Testis (tissue), 3 donors: ENCODE data around the gene AOX1. TPM values are rescaled to one million over a fixed set of nuclear protein-coding genes. Genes with fewer than 3 reads are reported as not detected.
"Not testable (repeated sequence)": the region's sequence is repeated elsewhere in the genome, so short reads cannot be mapped to it uniquely, and the experiment has no call there.

Source experiments
- DNase-seq: peaks from one replicate; pipeline ENCODE4 v3.0.0-alpha.2; 2019
- H3K27ac ChIP-seq, 2 donors: fragments of 200-600 bp; sonication (generic); one replicate each; pipeline ENCODE4 v1.5.1; 2019
- H3K27me3 ChIP-seq: fragments of 200-600 bp; sonication (generic); one replicate; pipeline ENCODE4 v1.5.1; 2019
- H3K36me3 ChIP-seq: fragments of 200-600 bp; sonication (generic); one replicate; pipeline ENCODE4 v1.5.1; 2017; ENCODE audit warnings: low read depth; ENCODE audit errors: missing control alignments
- H3K4me1 ChIP-seq: fragments of 200-600 bp; sonication (generic); one replicate; pipeline ENCODE4 v1.5.1; 2019
- H3K4me3 ChIP-seq, 2 donors: fragments of 200-600 bp; sonication (generic); one replicate each; pipeline ENCODE4 v1.5.1; 2017 to 2019
- H3K9me3 ChIP-seq: fragments of 200-600 bp; sonication (generic); one replicate; pipeline ENCODE4 v1.5.1; 2017
- POLR2A ChIP-seq: fragments of 450-650 bp; IDR thresholded peaks from one replicate; pipeline ENCODE4 v1.6.1; 2017; ENCODE audit warnings: antibody characterized with exemption, mild to moderate bottlenecking, moderate library complexity
- WGBS, 2 donors: methylation state at CpG; one replicate each; pipeline ENCODE4 v1.1.5; 2018; 5-methylcytosine and 5-hydroxymethylcytosine counted together
- intact Hi-C: fragments of 100-400 bp; cut with DNase I; formaldehyde crosslinking; loops from one replicate; pipeline ENCODE4 v1.15.1; 2023; ENCODE audit warnings: low total_unique reads
- polyA plus RNA-seq: library from polyadenylated mRNA; stranded (reverse); fragments of 350-450 nt; fragmentation: Illumina TruSeq; extraction: RNeasy Lipid Tissue Mini Kit (QIAGEN cat#74804); gene quantifications from one replicate; pipeline ENCODE4 v1.2.3, GENCODE V29; 2014; ENCODE audit warnings: low read depth, low replicate concordance; ENCODE audit not compliant: insufficient read depth
- total RNA-seq, 2 donors: library from RNA; depleted of rRNA; stranded (reverse); fragments of >200 nt; gene quantifications; one replicate each; pipeline ENCODE4 v1.2.3, GENCODE V29; 2016
- TF ChIP-seq, protein P1 (sequence below), 3 experiments: fragments of 450-650 bp in 2 of 3; fragments of 200-600 bp in 1 of 3; sonication (generic) in 1 of 3; IDR thresholded peaks; one replicate each; pipeline ENCODE4 v1.5.1; 2016 to 2019; ENCODE audit warnings: antibody characterized with exemption in 3 of 3, mild to moderate bottlenecking in 2 of 3, moderate library complexity in 1 of 3

Gene AOX1
- total and polyA plus RNA-seq, 3 donors from 2014 or later, result 28.7 to 34.1 (median 29.4) TPM

DNA sequence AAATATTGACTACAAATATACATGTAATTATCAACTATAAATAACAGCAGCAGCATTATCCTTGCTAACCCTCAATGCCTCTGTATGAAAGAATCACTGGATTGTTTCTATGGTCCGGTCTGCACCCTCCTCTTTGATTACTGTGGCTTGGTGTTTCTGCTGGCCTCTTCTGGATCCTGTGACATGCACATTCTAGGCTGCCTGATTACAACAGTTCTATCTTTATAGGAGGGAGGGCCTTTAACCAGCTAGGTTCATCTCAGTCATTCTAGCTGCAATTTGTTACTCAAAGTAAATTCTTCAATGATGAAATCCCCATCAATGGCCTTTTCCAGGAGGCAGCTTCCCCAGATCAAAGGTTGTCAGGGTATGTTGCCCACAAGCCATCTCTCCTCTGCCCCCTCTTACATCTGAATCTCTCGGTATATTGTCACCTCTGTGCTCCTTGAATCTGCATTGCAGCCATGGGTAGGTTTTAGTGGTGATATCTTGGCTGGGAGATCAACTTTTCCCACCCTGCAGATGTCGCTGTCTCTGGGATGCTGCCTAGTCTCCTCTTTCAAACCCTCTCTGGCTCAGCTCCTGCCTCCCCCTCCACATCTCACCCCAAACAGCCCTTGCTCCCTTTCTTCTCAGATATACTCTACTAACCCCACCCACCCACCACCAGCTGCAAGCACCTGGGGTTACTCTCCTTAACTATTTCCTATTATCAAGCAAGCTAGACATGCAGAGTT lies 119.7 kb downstream of the AOX1 start:
- H3K4me1 ChIP-seq, result no peaks in the 10 kb centered on the region
- DNase-seq, result no peak
- H3K27me3 ChIP-seq, result no peaks in the 10 kb centered on the region
- no peaks in the 10 kb centered on the region for H3K36me3 ChIP-seq
- no peaks in the 10 kb centered on the region for H3K9me3 ChIP-seq
- TF ChIP-seq, protein P1, sequence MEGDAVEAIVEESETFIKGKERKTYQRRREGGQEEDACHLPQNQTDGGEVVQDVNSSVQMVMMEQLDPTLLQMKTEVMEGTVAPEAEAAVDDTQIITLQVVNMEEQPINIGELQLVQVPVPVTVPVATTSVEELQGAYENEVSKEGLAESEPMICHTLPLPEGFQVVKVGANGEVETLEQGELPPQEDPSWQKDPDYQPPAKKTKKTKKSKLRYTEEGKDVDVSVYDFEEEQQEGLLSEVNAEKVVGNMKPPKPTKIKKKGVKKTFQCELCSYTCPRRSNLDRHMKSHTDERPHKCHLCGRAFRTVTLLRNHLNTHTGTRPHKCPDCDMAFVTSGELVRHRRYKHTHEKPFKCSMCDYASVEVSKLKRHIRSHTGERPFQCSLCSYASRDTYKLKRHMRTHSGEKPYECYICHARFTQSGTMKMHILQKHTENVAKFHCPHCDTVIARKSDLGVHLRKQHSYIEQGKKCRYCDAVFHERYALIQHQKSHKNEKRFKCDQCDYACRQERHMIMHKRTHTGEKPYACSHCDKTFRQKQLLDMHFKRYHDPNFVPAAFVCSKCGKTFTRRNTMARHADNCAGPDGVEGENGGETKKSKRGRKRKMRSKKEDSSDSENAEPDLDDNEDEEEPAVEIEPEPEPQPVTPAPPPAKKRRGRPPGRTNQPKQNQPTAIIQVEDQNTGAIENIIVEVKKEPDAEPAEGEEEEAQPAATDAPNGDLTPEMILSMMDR (IDR thresholded peaks at IDR 0.05), result no peak
- no peak for TF ChIP-seq POLR2A
- no peak overlapping the region for H3K27ac ChIP-seq
- no peak overlapping the region for H3K4me3 ChIP-seq
- intact Hi-C loops, result no loop called here
- 55 to 57% methylated on average over 3 of the region's 3 CpGs for WGBS, 2 donors

DNA sequence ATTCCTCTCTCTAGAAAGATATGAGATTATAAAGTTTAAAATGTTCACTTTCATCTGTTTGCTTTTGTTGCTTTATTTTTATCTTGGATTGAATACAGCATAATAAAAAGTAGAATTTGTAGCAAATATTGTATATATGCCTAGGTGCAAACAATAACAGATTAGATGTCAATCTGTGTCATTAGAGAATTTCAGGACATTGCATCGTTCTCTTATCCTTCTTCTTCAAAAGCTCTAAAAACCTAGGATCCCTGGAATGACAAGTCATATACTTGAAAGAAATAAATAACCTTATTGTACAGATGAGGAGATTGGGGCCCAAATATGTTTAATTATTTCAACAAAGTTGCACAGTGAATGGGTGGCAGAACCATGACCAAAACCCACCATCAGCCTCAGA lies 123.1 kb downstream of the AOX1 start:
- Histone ChIP-seq H3K27ac (no peak overlapping the region), H3K36me3 (no peaks in the 10 kb centered on the region)
- intact Hi-C loops, result no loop called here

DNA sequence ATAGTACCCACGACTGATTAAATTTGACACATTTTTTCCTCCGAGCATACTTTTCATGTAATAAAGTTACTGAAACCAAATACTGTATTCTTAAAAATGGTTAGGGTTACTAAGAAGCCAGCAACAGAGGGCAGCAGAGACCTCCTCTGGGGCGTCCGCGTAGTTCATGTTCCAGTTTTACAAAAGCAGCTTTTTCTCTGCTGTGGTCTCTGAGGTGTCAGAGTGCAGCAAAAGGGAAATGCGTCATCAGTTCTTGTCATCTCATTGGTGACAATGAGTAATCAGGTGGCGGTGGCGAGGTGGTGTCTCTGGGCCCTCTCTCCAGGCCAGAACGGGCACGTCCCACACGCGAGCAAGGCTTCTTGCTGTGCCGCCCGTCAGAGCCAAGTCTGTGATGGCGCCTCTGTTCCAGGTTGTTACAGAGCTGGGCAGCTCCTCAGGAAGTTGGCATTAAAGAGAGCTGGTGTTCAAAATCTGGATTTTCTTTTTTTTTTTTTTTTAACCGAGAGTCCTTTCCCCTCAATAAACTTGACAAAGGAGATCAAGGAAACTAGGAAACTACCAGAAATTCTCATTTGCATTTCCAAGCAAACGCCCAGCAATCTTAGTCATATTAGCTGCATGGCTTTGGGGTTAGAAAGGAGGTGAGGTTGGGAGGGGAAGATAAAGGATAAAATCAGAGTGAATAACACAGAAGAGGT lies 127.3 kb downstream of the AOX1 start:
- Histone ChIP-seq H3K4me1 (no peaks in the 10 kb centered on the region), H3K36me3 (no peaks in the 10 kb centered on the region), H3K27ac (peak overlapping the region; percentile 54 to 77), H3K27me3 (no peaks in the 10 kb centered on the region), H3K9me3 (no peaks in the 10 kb centered on the region), H3K4me3 (peak overlapping the region; percentile 34 to 43)
- 3 to 5% methylated on average over 16 to 17 of the region's 17 CpGs for WGBS, 2 donors
- TF ChIP-seq, protein P1 (IDR thresholded peaks at IDR 0.05), result peak; percentile 71 to 81 (median 80)
- TF ChIP-seq POLR2A, result no peak
- peak; percentile 93 for DNase-seq
- intact Hi-C loops, result no loop called here

More for the DNA sequence above, 123.1 kb downstream of the AOX1 start:
- 60 to 80% methylated on average over 1 of the region's 1 CpG for WGBS, 2 donors
- H3K4me3 ChIP-seq, result no peak overlapping the region
- no peaks in the 10 kb centered on the region for H3K9me3 ChIP-seq
- TF ChIP-seq, protein P1 (IDR thresholded peaks at IDR 0.05), result no peak
- no peak for TF ChIP-seq POLR2A
- no peaks in the 10 kb centered on the region for H3K4me1 ChIP-seq
- DNase-seq, result no peak
- no peaks in the 10 kb centered on the region for H3K27me3 ChIP-seq

DNA sequence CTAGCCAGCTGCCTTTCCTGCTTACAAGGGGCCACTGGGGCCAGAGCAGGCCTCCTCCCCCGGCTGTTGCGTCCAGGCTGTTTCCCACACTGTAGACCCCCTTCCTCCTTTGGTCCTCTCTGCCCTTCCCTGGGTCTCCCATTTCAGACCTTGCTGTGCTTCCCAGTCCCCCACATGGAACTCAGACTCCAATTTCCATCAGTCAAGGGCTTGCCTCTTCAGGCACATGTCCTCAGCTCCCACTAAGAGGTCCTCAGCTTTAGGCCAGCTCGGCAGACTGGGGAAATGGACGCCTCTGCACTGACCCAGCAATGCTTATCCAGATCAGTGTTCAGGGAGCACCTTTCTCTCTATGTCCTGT lies 127.9 kb downstream of the AOX1 start:
- Histone ChIP-seq H3K27ac (peak overlapping the region; percentile 54 to 77), H3K4me3 (peak overlapping the region in 1 of 2 donors; percentile 43), H3K4me1 (no peaks in the 10 kb centered on the region), H3K36me3 (no peaks in the 10 kb centered on the region), H3K9me3 (no peaks in the 10 kb centered on the region), H3K27me3 (no peaks in the 10 kb centered on the region)
- WGBS, 2 donors, result 50 to 70% methylated on average over 4 of the region's 4 CpGs
- intact Hi-C loops, result no loop called here
- TF ChIP-seq, protein P1 (IDR thresholded peaks at IDR 0.05), result no peak
- TF ChIP-seq POLR2A, result no peak
- DNase-seq, result no peak

DNA sequence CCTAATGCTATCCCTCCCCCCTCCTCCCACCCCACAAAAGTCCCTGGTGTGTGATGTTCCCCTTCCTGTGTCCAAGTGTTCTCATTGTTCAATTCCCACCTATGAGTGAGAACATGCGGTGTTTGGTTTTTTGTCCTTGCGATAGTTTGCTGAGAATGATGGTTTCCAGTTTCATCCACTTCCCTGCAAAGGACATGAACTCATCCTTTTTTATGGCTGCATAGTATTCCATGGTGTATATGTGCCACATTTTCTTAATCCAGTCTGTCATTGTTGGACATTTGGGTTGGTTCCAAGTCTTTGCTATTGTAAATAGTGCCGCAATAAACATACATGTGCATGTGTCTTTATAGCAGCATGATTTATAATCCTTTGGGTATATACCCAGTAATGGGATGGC lies 129.2 kb downstream of the AOX1 start:
- H3K4me3 ChIP-seq, H3K4me1 ChIP-seq, DNase-seq, H3K9me3 ChIP-seq, H3K27me3 ChIP-seq, intact Hi-C loops, H3K27ac ChIP-seq, H3K36me3 ChIP-seq: not testable (repeated sequence)
- WGBS, 2 donors, result 95 to 100% methylated on average over 2 to 3 of the region's 3 CpGs
